H9 (cell line): Measurements from ENCODE around the gene RALGPS2. TPM values are rescaled to one million over a fixed set of nuclear protein-coding genes. Genes with fewer than 3 reads are reported as not detected.

Experiments used
- DNase-seq: peaks from one replicate; pipeline ENCODE4 v3.0.0-alpha.2; 2017
- H2AFZ ChIP-seq: one replicate; pipeline ENCODE4 v1.6.1; 2013; ENCODE audit warnings: mild to moderate bottlenecking, low read length, control low read depth, moderate library complexity
- H2AK5ac ChIP-seq: 2 replicates; pipeline ENCODE4 v1.6.1; 2013; ENCODE audit warnings: low read length, control low read depth, mixed read lengths; ENCODE audit not compliant: insufficient read length
- H2BK120ac ChIP-seq: one replicate; pipeline ENCODE4 v1.6.1; 2013; ENCODE audit warnings: low read depth, mild to moderate bottlenecking, low read length, control low read depth, inconsistent platforms; ENCODE audit not compliant: poor library complexity, severe bottlenecking
- H2BK12ac ChIP-seq: 2 replicates; pipeline ENCODE4 v1.6.1; 2013; ENCODE audit warnings: low read length, control low read depth, mixed read lengths, low read depth; ENCODE audit not compliant: insufficient read length
- H2BK15ac ChIP-seq: 2 replicates; pipeline ENCODE4 v1.6.1; 2013; ENCODE audit warnings: low read depth, low read length, control low read depth
- H2BK20ac ChIP-seq: one replicate; pipeline ENCODE4 v1.6.1; 2013; ENCODE audit warnings: low read depth, mild to moderate bottlenecking, low read length, control low read depth, inconsistent platforms; ENCODE audit not compliant: poor library complexity, severe bottlenecking
- H2BK5ac ChIP-seq: 2 replicates; pipeline ENCODE4 v1.6.1; 2013; ENCODE audit warnings: low read length, control low read depth, mixed read lengths; ENCODE audit not compliant: insufficient read length
- H3K14ac ChIP-seq: 2 replicates; pipeline ENCODE4 v1.6.1; 2013; ENCODE audit warnings: low read length, control low read depth; ENCODE audit not compliant: insufficient read depth
- H3K18ac ChIP-seq: 2 replicates; pipeline ENCODE4 v1.6.1; 2013; ENCODE audit warnings: low read depth, mild to moderate bottlenecking, mixed read lengths, low read length, control low read depth; ENCODE audit not compliant: insufficient read length
- H3K23ac ChIP-seq: 2 replicates; pipeline ENCODE4 v1.6.1; 2013; ENCODE audit warnings: low read length, control low read depth, mixed read lengths, low read depth; ENCODE audit not compliant: insufficient read length
- H3K23me2 ChIP-seq: 2 replicates; pipeline ENCODE4 v1.6.1; 2013; ENCODE audit warnings: low read depth, mild to moderate bottlenecking, mixed read lengths, low read length, control low read depth; ENCODE audit not compliant: insufficient read length, poor library complexity, severe bottlenecking
- H3K27ac ChIP-seq: 2 replicates; pipeline ENCODE4 v1.5.1; 2013; ENCODE audit warnings: low read length, control low read depth, mixed read lengths, low read depth; ENCODE audit not compliant: insufficient read length
- H3K27me3 ChIP-seq: 2 replicates; pipeline ENCODE4 v1.6.1; 2013; ENCODE audit warnings: low read length, control low read depth, inconsistent platforms; ENCODE audit not compliant: insufficient read depth
- H3K4ac ChIP-seq: 2 replicates; pipeline ENCODE4 v1.6.1; 2013; ENCODE audit warnings: low read depth, mild to moderate bottlenecking, control low read depth, inconsistent platforms, low read length, moderate library complexity
- H3K4me1 ChIP-seq: 2 replicates; pipeline ENCODE4 v1.6.1; 2013; ENCODE audit warnings: low read length, control low read depth, inconsistent platforms; ENCODE audit not compliant: insufficient read depth
- H3K4me2 ChIP-seq: 2 replicates; pipeline ENCODE4 v1.6.1; 2013; ENCODE audit warnings: low read length, control low read depth, mixed read lengths; ENCODE audit not compliant: insufficient read length, insufficient read depth
- H3K56ac ChIP-seq: 2 replicates; pipeline ENCODE4 v1.6.1; 2013; ENCODE audit warnings: low read depth, mild to moderate bottlenecking, mixed read lengths, low read length, control low read depth; ENCODE audit not compliant: insufficient read length
- H3K79me1 ChIP-seq: 2 replicates; pipeline ENCODE4 v1.6.1; 2013; ENCODE audit warnings: low read depth, mild to moderate bottlenecking, moderate library complexity, low read length, control low read depth, inconsistent platforms; ENCODE audit not compliant: insufficient read depth, poor library complexity, severe bottlenecking
- H3K79me2 ChIP-seq: 2 replicates; pipeline ENCODE4 v1.6.1; 2013; ENCODE audit warnings: low read length, control low read depth, inconsistent platforms; ENCODE audit not compliant: insufficient read depth
- H3K9ac ChIP-seq: 2 replicates; pipeline ENCODE4 v1.6.1; 2013; ENCODE audit warnings: low read length, control low read depth, mixed read lengths; ENCODE audit not compliant: insufficient read length; ENCODE audit errors: extremely low read depth
- H3K9me3 ChIP-seq: one replicate; pipeline ENCODE4 v1.6.1; 2013; ENCODE audit warnings: low read depth, low read length, inconsistent platforms; ENCODE audit not compliant: control insufficient read depth
- H3T11ph ChIP-seq: one replicate; pipeline ENCODE4 v1.6.1; 2013; ENCODE audit warnings: mild to moderate bottlenecking, low read length, control low read depth, inconsistent platforms
- H4K20me1 ChIP-seq: one replicate; pipeline ENCODE4 v1.6.1; 2013; ENCODE audit not compliant: control insufficient read depth, insufficient read length, insufficient read depth
- H4K5ac ChIP-seq: 2 replicates; pipeline ENCODE4 v1.6.1; 2013; ENCODE audit warnings: low read depth, mild to moderate bottlenecking, mixed read lengths, low read length, control low read depth; ENCODE audit not compliant: insufficient read length
- H4K8ac ChIP-seq: replicated peaks from 2 replicates; pipeline ENCODE4 v1.6.1; 2013; ENCODE audit warnings: low read length, control low read depth, mixed read lengths, low read depth; ENCODE audit not compliant: insufficient read length
- H4K91ac ChIP-seq: 2 replicates; pipeline ENCODE4 v1.6.1; 2013; ENCODE audit warnings: low read depth, mild to moderate bottlenecking, moderate library complexity, mixed read lengths, low read length, control low read depth; ENCODE audit not compliant: insufficient read length
- H3K27ac Mint-ChIP-seq, 3 experiments: 2 replicates in 2 of 3; 3 replicates in 1 of 3; pipeline ENCODE4 v1.8.0; 2020 to 2021; ENCODE audit warnings: mixed read lengths in 3 of 3, mild to moderate bottlenecking in 1 of 3, moderate library complexity in 1 of 3
- H3K27me3 Mint-ChIP-seq: 2 replicates; pipeline ENCODE4 v1.8.0; 2021; ENCODE audit warnings: low read depth, mild to moderate bottlenecking, moderate library complexity, mixed read lengths
- H3K36me3 Mint-ChIP-seq, 3 experiments: 2 replicates in 2 of 3; 3 replicates in 1 of 3; pipeline ENCODE4 v1.8.0; 2020 to 2021; ENCODE audit warnings: low read depth in 3 of 3, mixed read lengths in 3 of 3; ENCODE audit not compliant: insufficient read depth in 1 of 3
- H3K4me1 Mint-ChIP-seq, 2 experiments: 2 replicates each; pipeline ENCODE4 v1.8.0; 2020; ENCODE audit warnings: mixed read lengths in 2 of 2
- H3K4me3 Mint-ChIP-seq, 2 experiments: 2 replicates in 1 of 2; 3 replicates in 1 of 2; pipeline ENCODE4 v1.8.0; 2020 to 2021; ENCODE audit warnings: mild to moderate bottlenecking in 2 of 2, mixed read lengths in 2 of 2, moderate library complexity in 1 of 2
- H3K9me3 Mint-ChIP-seq, 2 experiments: 2 replicates in 1 of 2; 3 replicates in 1 of 2; pipeline ENCODE4 v1.8.0; 2020; ENCODE audit warnings: mild to moderate bottlenecking in 2 of 2, mixed read lengths in 2 of 2, moderate library complexity in 1 of 2
- WGBS: extraction: QIAGEN DNeasy Blood & Tissue Kit; methylation state at CpG from one replicate; pipeline ENCODE4 v1.1.7; 2013; ENCODE audit warnings: missing lambda C conversion rate, low lambda C conversion rate, mixed read lengths; ENCODE audit not compliant: insufficient read length; ENCODE audit errors: extremely low coverage; 5-methylcytosine and 5-hydroxymethylcytosine counted together
- total RNA-seq: library from RNA; stranded (reverse); gene quantifications from 2 replicates; pipeline ENCODE4 v1.2.1, GENCODE V29; 2021
- TF ChIP-seq, protein P1 (sequence below): fragments of 200-600 bp; sonication (generic); conservative IDR thresholded peaks from 3 replicates; pipeline ENCODE4 v1.8.0; 2021; ENCODE audit warnings: antibody characterized with exemption, mild to moderate bottlenecking

Gene RALGPS2
- total RNA-seq, 1 experiment from 2014 or later: 32.6 TPM

DNA sequence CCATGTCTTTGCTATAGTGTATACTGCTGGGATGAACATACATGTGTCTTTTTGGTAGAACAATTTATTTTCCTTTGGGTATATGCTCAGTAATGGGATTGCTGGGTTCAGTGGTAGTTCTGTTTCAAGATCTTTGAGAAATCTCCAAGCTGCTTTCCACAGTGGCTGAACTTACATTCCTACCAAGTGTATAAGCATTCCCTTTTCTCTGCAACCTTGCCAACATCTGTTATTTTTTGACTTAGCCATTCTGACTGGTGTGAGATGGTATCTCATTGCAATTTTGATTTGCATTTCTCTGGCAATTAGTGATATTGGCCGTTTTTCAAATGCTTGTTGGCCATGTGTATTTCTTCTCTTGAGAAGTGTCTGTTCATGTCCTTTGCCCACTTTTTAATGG, 183.3 kb downstream of the RALGPS2 start:
- H4K5ac ChIP-seq: no peak overlapping the region
- H3K23me2 ChIP-seq: no peaks in the 10 kb centered on the region
- no peak overlapping the region for H3T11ph ChIP-seq
- TF ChIP-seq, protein P1, sequence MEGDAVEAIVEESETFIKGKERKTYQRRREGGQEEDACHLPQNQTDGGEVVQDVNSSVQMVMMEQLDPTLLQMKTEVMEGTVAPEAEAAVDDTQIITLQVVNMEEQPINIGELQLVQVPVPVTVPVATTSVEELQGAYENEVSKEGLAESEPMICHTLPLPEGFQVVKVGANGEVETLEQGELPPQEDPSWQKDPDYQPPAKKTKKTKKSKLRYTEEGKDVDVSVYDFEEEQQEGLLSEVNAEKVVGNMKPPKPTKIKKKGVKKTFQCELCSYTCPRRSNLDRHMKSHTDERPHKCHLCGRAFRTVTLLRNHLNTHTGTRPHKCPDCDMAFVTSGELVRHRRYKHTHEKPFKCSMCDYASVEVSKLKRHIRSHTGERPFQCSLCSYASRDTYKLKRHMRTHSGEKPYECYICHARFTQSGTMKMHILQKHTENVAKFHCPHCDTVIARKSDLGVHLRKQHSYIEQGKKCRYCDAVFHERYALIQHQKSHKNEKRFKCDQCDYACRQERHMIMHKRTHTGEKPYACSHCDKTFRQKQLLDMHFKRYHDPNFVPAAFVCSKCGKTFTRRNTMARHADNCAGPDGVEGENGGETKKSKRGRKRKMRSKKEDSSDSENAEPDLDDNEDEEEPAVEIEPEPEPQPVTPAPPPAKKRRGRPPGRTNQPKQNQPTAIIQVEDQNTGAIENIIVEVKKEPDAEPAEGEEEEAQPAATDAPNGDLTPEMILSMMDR: no peak
- no peak for DNase-seq
- no peaks in the 10 kb centered on the region for H3K27me3 ChIP-seq
- H3K23ac ChIP-seq: no peak overlapping the region
- H2AK5ac ChIP-seq: no peak overlapping the region
- Mint-ChIP-seq H3K27me3 (no peaks in the 10 kb centered on the region), H3K27ac (no peak overlapping the region), H3K4me3 (no peak overlapping the region), H3K4me1 (peaks cover 0 to 7% of the 10 kb centered on the region in 2 experiments; a peak in 1 of 4 replicates), H3K9me3 (peaks cover under 1 to 2% of the 10 kb centered on the region in 2 experiments; a peak in 3 of 5 replicates), H3K36me3 (peaks cover 10 to 28% (median 27%) of the 10 kb centered on the region in 3 experiments)
- H2BK20ac ChIP-seq: no peak overlapping the region
- no peak overlapping the region for H4K91ac ChIP-seq
- no peak overlapping the region for H3K9ac ChIP-seq
- H2BK12ac ChIP-seq: no peak overlapping the region
- H3K27ac ChIP-seq: no peak overlapping the region
- no peak overlapping the region for H2BK120ac ChIP-seq
- no peaks in the 10 kb centered on the region for H3K4me1 ChIP-seq
- no peak overlapping the region for H3K4ac ChIP-seq
- no peak overlapping the region for H2BK15ac ChIP-seq
- H3K14ac ChIP-seq: no peak overlapping the region
- H3K56ac ChIP-seq: no peak overlapping the region
- H3K4me2 ChIP-seq: no peak overlapping the region
- no peaks in the 10 kb centered on the region for H3K79me1 ChIP-seq
- no CpG with 5 or more reads among the region's 1 CpG for WGBS
- no peaks in the 10 kb centered on the region for H3K9me3 ChIP-seq
- H2AFZ ChIP-seq: no peak overlapping the region
- no peak overlapping the region for H4K8ac ChIP-seq
- no peaks in the 10 kb centered on the region for H3K79me2 ChIP-seq
- H4K20me1 ChIP-seq: no peaks in the 10 kb centered on the region
- H2BK5ac ChIP-seq: no peak overlapping the region
- H3K18ac ChIP-seq: no peak overlapping the region
